ENCODE measurements around the gene MCM7. TPM values are rescaled to one million over a fixed set of nuclear protein-coding genes. Genes with fewer than 3 reads are reported as not detected.
A peak's percentile ranks its signal among the peaks of the same experiment; 100 is the strongest.

The MCM7 gene
- total and polyA plus RNA-seq, 2 donors = 111 to 231 TPM

GRCh38 chr7:100102950-100103840 is 2.0 kb upstream of the MCM7 start:
- Histone ChIP-seq H3K36me3 (ENCODE audit: control insufficient read depth in 2 of 2, insufficient read depth in 2 of 2, low read length in 1 of 2) (peaks cover 58 to 65% of the 10 kb centered on the region in 2 donors), H3K27ac (ENCODE audit: low read depth in 1 of 2, low read length in 1 of 2) (no peak overlapping the region), H3K4me3 (ENCODE audit: low read length in 2 of 2) (no peak overlapping the region), H3K4me1 (ENCODE audit: control insufficient read depth in 2 of 2, insufficient read depth in 2 of 2, low read length in 2 of 2) (peaks cover 9 to 30% of the 10 kb centered on the region in 2 donors), H3K9me3 (ENCODE audit: control insufficient read depth in 2 of 2, insufficient read depth in 1 of 2, low read length in 1 of 2) (peaks cover 0 to 8% of the 10 kb centered on the region in 2 donors), H3K27me3 (ENCODE audit: control insufficient read depth in 2 of 2, insufficient read depth in 1 of 2, low read length in 1 of 2) (no peaks in the 10 kb centered on the region)
- no peak for DNase-seq (ENCODE audit: low read depth in 6 of 9, low spot score in 9 of 9)
- whole genome bisulfite sequencing = 98% methylated on average over 17 of the region's 17 CpGs

DNA sequence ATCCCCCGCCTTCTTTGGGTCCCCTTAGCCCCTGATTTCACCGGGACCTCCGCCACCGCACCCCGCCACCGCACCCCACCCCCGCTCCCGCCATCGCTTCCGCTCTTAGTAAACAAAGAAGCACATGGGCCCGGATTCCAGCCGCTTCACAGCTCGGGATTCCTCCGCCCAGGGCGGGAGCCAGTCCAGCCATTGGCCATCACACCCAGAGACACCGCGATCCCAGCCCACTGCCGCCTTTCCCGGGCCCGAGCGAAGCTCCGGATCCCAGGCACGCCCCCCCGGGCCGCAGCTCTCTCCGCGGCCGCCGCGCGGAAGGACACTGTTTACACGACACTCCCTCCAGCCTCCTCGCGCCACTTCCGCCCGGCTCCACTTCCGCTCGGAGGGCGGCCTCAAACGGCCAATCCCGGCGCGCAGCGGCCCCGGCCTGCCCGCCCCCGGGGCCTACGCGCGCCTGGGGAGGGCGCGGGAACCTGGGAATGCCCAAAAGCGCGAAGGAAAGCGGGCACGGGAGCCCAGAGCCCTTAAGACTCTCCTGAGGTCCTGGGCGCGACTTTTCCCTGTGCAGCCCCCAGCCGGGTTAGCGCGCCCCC is 679 bp downstream of the MCM7 start:
- under 1% methylated on average over 61 of the region's 61 CpGs for WGBS
- peak overlapping the region; percentile 64 to 91 for H3K4me3 ChIP-seq (ENCODE audit: low read length in 2 of 2)
- H3K9me3 ChIP-seq (ENCODE audit: control insufficient read depth in 2 of 2, insufficient read depth in 1 of 2, low read length in 1 of 2) = peaks cover 0 to 12% of the 10 kb centered on the region in 2 donors
- peaks cover 54 to 65% of the 10 kb centered on the region in 2 donors for H3K36me3 ChIP-seq (ENCODE audit: control insufficient read depth in 2 of 2, insufficient read depth in 2 of 2, low read length in 1 of 2)
- DNase-seq (ENCODE audit: low read depth in 6 of 9, low spot score in 9 of 9) = peak in 8 of 9 donors; percentile 68 to 97 (median 91)
- peaks cover 9 to 31% of the 10 kb centered on the region in 2 donors for H3K4me1 ChIP-seq (ENCODE audit: control insufficient read depth in 2 of 2, insufficient read depth in 2 of 2, low read length in 2 of 2)
- H3K27ac ChIP-seq (ENCODE audit: low read depth in 1 of 2, low read length in 1 of 2) = peak overlapping the region; percentile 43 to 90
- H3K27me3 ChIP-seq (ENCODE audit: control insufficient read depth in 2 of 2, insufficient read depth in 1 of 2, low read length in 1 of 2) = no peaks in the 10 kb centered on the region

- DNase-seq (ENCODE audit: low read depth in 6 of 9, low spot score in 9 of 9) = peak in 1 of 9 donors; percentile 34
- Histone ChIP-seq H3K36me3 (ENCODE audit: control insufficient read depth in 2 of 2, insufficient read depth in 2 of 2, low read length in 1 of 2) (peaks cover 55 to 68% of the 10 kb centered on the region in 2 donors), H3K27ac (ENCODE audit: low read depth in 1 of 2, low read length in 1 of 2) (peak overlapping the region; percentile 52 to 68), H3K4me1 (ENCODE audit: control insufficient read depth in 2 of 2, insufficient read depth in 2 of 2, low read length in 2 of 2) (peaks cover 9 to 31% of the 10 kb centered on the region in 2 donors), H3K4me3 (ENCODE audit: low read length in 2 of 2) (peak overlapping the region; percentile 64 to 91), H3K9me3 (ENCODE audit: control insufficient read depth in 2 of 2, insufficient read depth in 1 of 2, low read length in 1 of 2) (peaks cover 0 to 12% of the 10 kb centered on the region in 2 donors), H3K27me3 (ENCODE audit: control insufficient read depth in 2 of 2, insufficient read depth in 1 of 2, low read length in 1 of 2) (no peaks in the 10 kb centered on the region)
- 84% methylated on average over 12 of the region's 12 CpGs for WGBS
These were observed 1.7 kb downstream of the MCM7 start for GRCh38 chr7:100099452-100099851.

GRCh38 chr7:100098913-100099312 is 2.3 kb downstream of the MCM7 start:
- Histone ChIP-seq H3K27ac (ENCODE audit: low read depth in 1 of 2, low read length in 1 of 2) (peak overlapping the region; percentile 52 to 68), H3K4me1 (ENCODE audit: control insufficient read depth in 2 of 2, insufficient read depth in 2 of 2, low read length in 2 of 2) (peaks cover 9 to 31% of the 10 kb centered on the region in 2 donors), H3K4me3 (ENCODE audit: low read length in 2 of 2) (no peak overlapping the region), H3K27me3 (ENCODE audit: control insufficient read depth in 2 of 2, insufficient read depth in 1 of 2, low read length in 1 of 2) (no peaks in the 10 kb centered on the region), H3K36me3 (ENCODE audit: control insufficient read depth in 2 of 2, insufficient read depth in 2 of 2, low read length in 1 of 2) (peaks cover 55 to 70% of the 10 kb centered on the region in 2 donors), H3K9me3 (ENCODE audit: control insufficient read depth in 2 of 2, insufficient read depth in 1 of 2, low read length in 1 of 2) (peaks cover 0 to 12% of the 10 kb centered on the region in 2 donors)
- 97% methylated on average over 10 of the region's 10 CpGs for WGBS
- no peak for DNase-seq (ENCODE audit: low read depth in 6 of 9, low spot score in 9 of 9)

DNA sequence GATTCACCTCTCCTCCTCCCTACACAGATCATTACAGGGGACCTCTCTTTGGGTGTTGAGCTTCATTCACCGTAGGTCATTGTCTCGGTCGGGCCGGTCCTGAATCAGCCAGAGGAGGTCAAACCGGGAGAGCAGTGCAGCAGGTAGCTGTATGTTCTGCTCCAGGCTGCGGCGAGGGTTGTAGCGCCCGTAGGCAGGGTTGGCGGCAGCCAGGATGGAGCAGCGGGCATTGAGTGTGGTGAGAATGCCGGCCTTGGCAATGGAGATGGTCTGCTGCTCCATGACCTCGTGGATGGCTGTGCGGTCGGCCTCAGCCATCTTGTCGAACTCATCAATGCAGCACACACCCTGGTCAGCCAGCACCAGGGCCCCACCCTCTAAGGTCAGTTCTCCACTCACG is 5.5 kb downstream of the MCM7 start:
- Histone ChIP-seq H3K27me3 (ENCODE audit: control insufficient read depth in 2 of 2, insufficient read depth in 1 of 2, low read length in 1 of 2) (no peaks in the 10 kb centered on the region), H3K4me3 (ENCODE audit: low read length in 2 of 2) (no peak overlapping the region), H3K27ac (ENCODE audit: low read depth in 1 of 2, low read length in 1 of 2) (no peak overlapping the region), H3K36me3 (ENCODE audit: control insufficient read depth in 2 of 2, insufficient read depth in 2 of 2, low read length in 1 of 2) (peaks cover 82 to 94% of the 10 kb centered on the region in 2 donors), H3K4me1 (ENCODE audit: control insufficient read depth in 2 of 2, insufficient read depth in 2 of 2, low read length in 2 of 2) (peaks cover 9 to 17% of the 10 kb centered on the region in 2 donors), H3K9me3 (ENCODE audit: control insufficient read depth in 2 of 2, insufficient read depth in 1 of 2, low read length in 1 of 2) (peaks cover 0 to 7% of the 10 kb centered on the region in 2 donors)
- 98% methylated on average over 17 of the region's 17 CpGs for WGBS
- no peak for DNase-seq (ENCODE audit: low read depth in 6 of 9, low spot score in 9 of 9)

GRCh38 chr7:100095289-100095688 is 5.9 kb downstream of the MCM7 start:
- no peak overlapping the region for H3K4me3 ChIP-seq (ENCODE audit: low read length in 2 of 2)
- no peak for DNase-seq (ENCODE audit: low read depth in 6 of 9, low spot score in 9 of 9)
- peaks cover 86 to 96% of the 10 kb centered on the region in 2 donors for H3K36me3 ChIP-seq (ENCODE audit: control insufficient read depth in 2 of 2, insufficient read depth in 2 of 2, low read length in 1 of 2)
- 96% methylated on average over 9 of the region's 9 CpGs for WGBS
- peaks cover 9 to 17% of the 10 kb centered on the region in 2 donors for H3K4me1 ChIP-seq (ENCODE audit: control insufficient read depth in 2 of 2, insufficient read depth in 2 of 2, low read length in 2 of 2)
- H3K9me3 ChIP-seq (ENCODE audit: control insufficient read depth in 2 of 2, insufficient read depth in 1 of 2, low read length in 1 of 2) = peaks cover 0 to 4% of the 10 kb centered on the region in 2 donors
- H3K27me3 ChIP-seq (ENCODE audit: control insufficient read depth in 2 of 2, insufficient read depth in 1 of 2, low read length in 1 of 2) = no peaks in the 10 kb centered on the region
- H3K27ac ChIP-seq (ENCODE audit: low read depth in 1 of 2, low read length in 1 of 2) = no peak overlapping the region

DNA sequence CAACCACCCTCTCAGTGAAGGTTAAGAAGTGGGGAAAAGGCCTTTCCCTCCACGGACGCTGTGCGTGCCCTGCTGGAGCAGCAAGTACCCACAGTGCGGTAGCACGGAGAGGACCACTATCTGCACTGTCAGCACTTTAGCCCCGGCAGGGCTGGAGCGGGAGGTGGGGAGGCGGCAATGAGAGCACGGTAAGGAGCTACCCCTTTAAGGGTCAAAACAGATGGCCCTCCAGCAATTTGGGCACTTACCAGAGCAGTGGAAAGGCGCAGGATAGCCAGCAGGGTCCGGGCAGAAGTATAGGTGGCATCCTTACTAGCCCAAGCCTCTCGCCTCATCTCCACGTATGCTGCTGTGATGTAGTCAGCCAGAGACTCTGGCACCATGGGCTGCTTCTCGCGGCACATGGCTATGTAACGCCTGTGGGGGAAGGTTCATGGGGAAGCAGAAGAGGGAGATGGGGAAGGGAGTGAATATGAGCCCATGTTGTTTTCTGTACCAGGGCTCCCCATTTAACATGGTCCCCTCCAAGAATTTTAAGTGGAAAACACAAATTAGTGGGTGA is 7.2 kb downstream of the MCM7 start:
- H3K36me3 ChIP-seq (ENCODE audit: control insufficient read depth in 2 of 2, insufficient read depth in 2 of 2, low read length in 1 of 2) = peaks cover 80 to 85% of the 10 kb centered on the region in 2 donors
- H3K27ac ChIP-seq (ENCODE audit: low read depth in 1 of 2, low read length in 1 of 2) = no peak overlapping the region
- no peak for DNase-seq (ENCODE audit: low read depth in 6 of 9, low spot score in 9 of 9)
- no peaks in the 10 kb centered on the region for H3K27me3 ChIP-seq (ENCODE audit: control insufficient read depth in 2 of 2, insufficient read depth in 1 of 2, low read length in 1 of 2)
- WGBS = 97% methylated on average over 16 of the region's 16 CpGs
- no peak overlapping the region for H3K4me3 ChIP-seq (ENCODE audit: low read length in 2 of 2)
- H3K4me1 ChIP-seq (ENCODE audit: control insufficient read depth in 2 of 2, insufficient read depth in 2 of 2, low read length in 2 of 2) = peaks cover 7 to 16% of the 10 kb centered on the region in 2 donors
- H3K9me3 ChIP-seq (ENCODE audit: control insufficient read depth in 2 of 2, insufficient read depth in 1 of 2, low read length in 1 of 2) = peaks cover 0 to 4% of the 10 kb centered on the region in 2 donors

DNA sequence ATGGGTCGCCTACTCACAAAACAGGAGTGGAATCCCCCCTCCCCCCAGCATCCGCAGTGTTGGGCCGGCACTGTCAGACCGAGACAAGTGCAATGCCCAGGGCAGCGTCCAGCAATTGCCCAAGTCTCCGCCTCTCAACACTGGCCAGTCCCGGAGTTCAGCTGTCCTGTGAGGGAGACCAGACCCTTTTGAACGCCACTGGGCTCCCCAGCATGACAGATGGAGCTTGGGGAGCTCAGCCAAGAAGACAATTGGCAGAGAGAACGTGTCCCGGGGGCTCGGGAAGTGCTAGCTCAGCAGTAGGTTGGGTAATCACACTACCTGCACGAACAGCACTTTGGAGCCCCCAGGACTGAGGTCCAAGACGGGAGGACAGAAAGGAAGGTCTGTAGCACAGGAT is 7.7 kb downstream of the MCM7 start:
- 93% methylated on average over 13 of the region's 13 CpGs for WGBS
- DNase-seq (ENCODE audit: low read depth in 6 of 9, low spot score in 9 of 9) = no peak
- H3K27ac ChIP-seq (ENCODE audit: low read depth in 1 of 2, low read length in 1 of 2) = no peak overlapping the region
- no peak overlapping the region for H3K4me3 ChIP-seq (ENCODE audit: low read length in 2 of 2)
- H3K4me1 ChIP-seq (ENCODE audit: control insufficient read depth in 2 of 2, insufficient read depth in 2 of 2, low read length in 2 of 2) = peaks cover 7 to 16% of the 10 kb centered on the region in 2 donors
- H3K36me3 ChIP-seq (ENCODE audit: control insufficient read depth in 2 of 2, insufficient read depth in 2 of 2, low read length in 1 of 2) = peaks cover 75 to 80% of the 10 kb centered on the region in 2 donors
- H3K27me3 ChIP-seq (ENCODE audit: control insufficient read depth in 2 of 2, insufficient read depth in 1 of 2, low read length in 1 of 2) = no peaks in the 10 kb centered on the region
- peaks cover 0 to 4% of the 10 kb centered on the region in 2 donors for H3K9me3 ChIP-seq (ENCODE audit: control insufficient read depth in 2 of 2, insufficient read depth in 1 of 2, low read length in 1 of 2)

DNA sequence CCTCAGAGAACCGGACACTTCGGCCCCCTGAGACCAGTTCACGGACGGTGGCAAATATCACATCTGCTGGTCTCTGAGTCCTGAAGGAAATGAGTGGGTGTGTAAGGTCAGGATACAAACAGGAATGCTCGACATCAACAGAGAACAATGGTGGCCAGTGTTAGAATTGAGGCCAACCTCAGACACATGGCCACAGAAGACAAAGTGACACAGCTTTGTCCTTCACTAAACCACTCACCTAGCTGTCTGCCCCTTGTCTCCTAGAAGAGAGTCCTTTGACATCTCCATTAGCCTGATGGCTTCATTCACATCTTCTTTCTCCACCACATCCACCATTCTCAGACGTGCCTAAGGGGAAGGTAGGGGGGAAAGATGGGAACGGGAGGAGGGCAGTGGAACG is 8.1 kb downstream of the MCM7 start:
- H3K4me3 ChIP-seq (ENCODE audit: low read length in 2 of 2) = no peak overlapping the region
- peaks cover 0 to 8% of the 10 kb centered on the region in 2 donors for H3K9me3 ChIP-seq (ENCODE audit: control insufficient read depth in 2 of 2, insufficient read depth in 1 of 2, low read length in 1 of 2)
- peaks cover 70 to 76% of the 10 kb centered on the region in 2 donors for H3K36me3 ChIP-seq (ENCODE audit: control insufficient read depth in 2 of 2, insufficient read depth in 2 of 2, low read length in 1 of 2)
- H3K4me1 ChIP-seq (ENCODE audit: control insufficient read depth in 2 of 2, insufficient read depth in 2 of 2, low read length in 2 of 2) = peaks cover 11 to 17% of the 10 kb centered on the region in 2 donors
- WGBS = 93% methylated on average over 8 of the region's 8 CpGs
- no peak for DNase-seq (ENCODE audit: low read depth in 6 of 9, low spot score in 9 of 9)
- no peak overlapping the region for H3K27ac ChIP-seq (ENCODE audit: low read depth in 1 of 2, low read length in 1 of 2)
- H3K27me3 ChIP-seq (ENCODE audit: control insufficient read depth in 2 of 2, insufficient read depth in 1 of 2, low read length in 1 of 2) = no peaks in the 10 kb centered on the region

Data from thymus (tissue), 11 donors.